HFF-Myc (cell line): ENCODE data around the gene CPXM1.

Experiments
- DNase-seq: peaks from one replicate; pipeline ENCODE4 v3.0.0-alpha.2; 2011; ENCODE audit warnings: low read depth; ENCODE audit errors: extremely low read depth
- H3K4me3 ChIP-seq: replicated peaks from 2 replicates; pipeline ENCODE4 v1.5.1; 2011; ENCODE audit warnings: low read depth, mild to moderate bottlenecking, control low read depth, low read length
- CTCF ChIP-seq: IDR thresholded peaks from 2 replicates; pipeline ENCODE4 v1.5.1; 2012; ENCODE audit warnings: mild to moderate bottlenecking, low read depth, low read length, control low read depth; ENCODE audit errors: missing control alignments

The CPXM1 gene

DNA sequence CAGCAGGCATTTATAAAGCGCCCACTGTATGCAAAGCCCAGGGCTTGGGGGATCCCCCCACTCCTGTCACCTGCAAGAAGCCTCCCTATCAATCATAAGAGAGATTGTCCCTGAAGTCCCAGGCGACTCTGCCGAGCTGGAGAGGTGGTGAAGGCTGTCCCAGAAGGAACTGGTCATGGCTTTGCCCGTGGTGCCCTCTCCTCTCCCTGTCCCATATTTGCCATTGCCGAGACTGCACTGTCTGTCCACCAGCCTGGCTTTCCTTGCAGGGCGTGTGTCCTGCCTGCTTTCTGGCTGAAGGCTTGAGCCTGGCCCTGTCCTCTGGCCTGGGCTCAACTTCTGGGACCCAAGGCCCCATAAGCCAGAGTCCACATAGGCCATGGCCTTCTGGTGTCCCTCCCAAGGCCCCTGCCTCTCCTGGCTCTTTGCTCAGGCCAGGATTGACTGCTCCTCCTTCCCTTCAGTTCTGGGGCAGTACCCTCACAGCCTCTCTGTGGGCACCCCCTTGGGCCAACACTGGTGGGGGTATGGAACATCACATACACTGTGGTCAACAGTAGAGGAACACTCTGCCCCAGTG lies 46.9 kb downstream of the CPXM1 start:
- H3K4me3 ChIP-seq: no peak overlapping the region
- DNase-seq: no peak
- TF ChIP-seq CTCF: no peak

GRCh38 chr20:2752567-2753460 lies 47.6 kb downstream of the CPXM1 start:
- TF ChIP-seq CTCF: peak; percentile 84
- no peak for DNase-seq
- H3K4me3 ChIP-seq: peak overlapping the region; percentile 29

DNA sequence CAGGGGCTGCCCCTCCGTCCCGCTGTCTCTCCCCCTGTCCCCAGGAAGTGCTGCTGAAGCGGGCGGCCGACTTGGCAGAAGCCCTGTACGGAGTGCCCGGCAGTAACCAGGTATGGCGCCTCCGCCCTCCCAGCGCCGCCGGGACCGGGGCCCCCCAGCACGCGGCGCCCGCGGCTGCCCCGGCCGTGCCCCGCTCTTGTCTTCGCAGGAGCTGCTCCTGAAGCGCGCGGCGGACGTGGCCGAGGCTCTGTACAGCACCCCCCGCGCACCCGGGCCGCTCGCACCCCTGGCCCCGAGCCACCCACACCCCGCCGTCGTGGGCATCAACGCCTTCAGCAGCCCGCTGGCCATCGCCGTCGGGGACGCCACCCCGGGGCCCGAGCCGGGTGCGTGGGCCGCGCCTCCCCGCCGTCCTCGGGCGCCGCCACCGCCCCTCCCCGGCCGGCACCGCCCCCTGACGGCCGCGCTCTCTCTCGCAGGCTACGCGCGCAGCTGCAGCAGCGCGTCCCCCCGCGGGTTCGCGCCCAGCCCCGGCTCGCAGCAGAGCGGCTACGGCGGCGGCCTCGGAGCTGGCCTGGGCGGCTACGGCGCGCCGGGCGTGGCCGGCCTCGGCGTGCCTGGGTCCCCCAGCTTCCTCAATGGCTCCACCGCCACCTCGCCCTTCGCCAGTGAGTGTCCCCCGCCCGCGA lies 48.4 kb downstream of the CPXM1 start:
- DNase-seq: no peak
- peak overlapping the region; percentile 29 for H3K4me3 ChIP-seq
- TF ChIP-seq CTCF: no peak

DNA sequence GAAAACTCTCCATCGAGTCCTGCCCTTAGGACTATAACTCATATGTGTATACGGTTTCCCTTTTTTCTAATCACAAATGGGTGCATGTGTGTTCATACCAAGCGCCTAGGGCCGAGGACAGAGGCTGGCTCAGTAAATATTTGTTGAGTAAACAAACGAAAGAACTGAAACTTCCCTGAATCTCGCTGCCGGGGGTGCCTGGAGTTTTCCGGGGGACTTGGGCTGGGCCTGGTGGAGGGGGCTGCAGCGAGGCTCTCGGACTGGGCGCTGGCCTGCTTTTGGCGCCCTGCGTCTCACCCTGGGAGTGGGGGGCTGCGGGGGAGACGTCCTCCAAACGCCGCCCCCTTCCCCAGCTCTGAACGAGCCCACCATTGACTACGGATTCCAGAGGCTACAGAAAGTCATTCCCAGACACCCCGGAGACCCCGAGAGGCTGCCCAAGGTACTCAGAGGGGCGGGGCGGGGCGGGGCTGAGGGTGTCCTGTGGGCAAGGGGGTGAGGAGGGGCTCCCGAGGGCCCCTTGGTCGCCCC lies 49.0 kb downstream of the CPXM1 start:
- no peak for DNase-seq
- 0 out of 2 replicates have a peak overlapping the region, but pooled peaks have one; percentile 7 for H3K4me3 ChIP-seq
- no peak for TF ChIP-seq CTCF

GRCh38 chr20:2750491-2751251 lies 49.8 kb downstream of the CPXM1 start:
- no peak for DNase-seq
- TF ChIP-seq CTCF: no peak
- H3K4me3 ChIP-seq: no peak overlapping the region

DNA sequence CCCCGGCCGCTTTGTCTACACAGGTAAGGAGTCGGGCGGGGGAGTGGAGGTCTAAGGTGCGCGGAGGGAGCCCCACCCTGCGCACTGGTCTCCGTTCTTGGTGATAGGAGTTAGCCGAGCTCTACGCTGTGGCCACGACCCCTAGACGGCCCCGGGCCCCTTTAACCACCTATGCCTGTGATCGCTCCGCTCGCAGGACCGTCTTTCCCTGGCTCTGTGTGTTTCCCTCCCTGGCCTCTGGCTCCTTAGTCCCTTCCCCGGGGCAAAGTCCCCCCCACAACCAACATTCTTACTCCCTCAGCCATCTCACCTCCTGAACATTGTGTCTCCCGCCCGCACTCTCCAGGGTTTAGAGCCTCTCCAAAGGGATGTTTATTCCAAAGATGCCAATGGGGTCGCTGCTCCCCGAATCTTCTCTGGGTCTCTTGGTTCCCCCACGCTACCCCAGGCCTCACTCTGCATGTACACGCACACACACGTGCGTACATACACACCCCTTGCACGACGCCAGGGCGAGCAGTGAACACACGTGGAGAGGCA lies 50.4 kb downstream of the CPXM1 start:
- no peak for DNase-seq
- no peak overlapping the region for H3K4me3 ChIP-seq
- no peak for TF ChIP-seq CTCF
